Keratinocyte (primary cell): ENCODE data around the gene ZBTB20. TPM values are rescaled to one million over a fixed set of nuclear protein-coding genes. Genes with fewer than 3 reads are reported as not detected.

Experiments used
- DNase-seq: peaks from one replicate; pipeline ENCODE4 v3.0.0-alpha.2; 2011; ENCODE audit warnings: low read depth, missing footprints, low spot score
- FAIRE-seq: peaks from 2 replicates; lab custom pipeline; 2011; peaks lifted over from hg19 to GRCh38; lab: Jason Lieb, UNC
- H2AFZ ChIP-seq: 2 replicates; pipeline ENCODE4 v1.6.0; 2012; ENCODE audit warnings: low read length, control low read depth, inconsistent platforms; ENCODE audit not compliant: control insufficient read depth
- H3K27ac ChIP-seq: 2 replicates; pipeline ENCODE4 v1.5.1; 2011; ENCODE audit warnings: low read length; ENCODE audit not compliant: control insufficient read depth, insufficient read depth
- H3K27me3 ChIP-seq: 3 replicates; pipeline ENCODE4 v1.6.0; 2011; ENCODE audit warnings: low read length; ENCODE audit not compliant: control insufficient read depth, insufficient read depth; ENCODE audit errors: extremely low read depth
- H3K36me3 ChIP-seq, 2 experiments: 2 replicates in 1 of 2; 3 replicates in 1 of 2; pipeline ENCODE4 v1.5.1; 2011; ENCODE audit warnings: low read length in 2 of 2, mild to moderate bottlenecking in 1 of 2; ENCODE audit not compliant: control insufficient read depth in 2 of 2, insufficient read depth in 2 of 2; ENCODE audit errors: extremely low read depth in 1 of 2
- H3K4me1 ChIP-seq: 3 replicates; pipeline ENCODE4 v1.5.1; 2011; ENCODE audit warnings: low read length; ENCODE audit not compliant: control insufficient read depth, insufficient read depth; ENCODE audit errors: extremely low read depth
- H3K4me2 ChIP-seq: 3 replicates; pipeline ENCODE4 v1.6.0; 2011; ENCODE audit warnings: low read depth, low read length; ENCODE audit not compliant: control insufficient read depth, insufficient read depth; ENCODE audit errors: extremely low read depth
- H3K4me3 ChIP-seq, 3 experiments: fragments of 200-600 bp in 1 of 3; sonication (generic) in 1 of 3; 2 replicates in 2 of 3; 3 replicates in 1 of 3; pipeline ENCODE4 v1.5.1; 2011 to 2016; ENCODE audit warnings: low read length in 3 of 3, mild to moderate bottlenecking in 3 of 3, control low read depth in 2 of 3, inconsistent platforms in 1 of 3, low read depth in 1 of 3, mixed read lengths in 1 of 3, mixed run types in 1 of 3, moderate library complexity in 1 of 3; ENCODE audit not compliant: control insufficient read depth in 2 of 3, insufficient read depth in 2 of 3; ENCODE audit errors: extremely low read depth in 1 of 3
- H3K79me2 ChIP-seq: 2 replicates; pipeline ENCODE4 v1.6.0; 2012; ENCODE audit warnings: low read length; ENCODE audit not compliant: control insufficient read depth, insufficient read depth
- H3K9ac ChIP-seq: 3 replicates; pipeline ENCODE4 v1.6.0; 2011; ENCODE audit warnings: low read length; ENCODE audit not compliant: control insufficient read depth, insufficient read depth; ENCODE audit errors: extremely low read depth
- H3K9me1 ChIP-seq: 3 replicates; pipeline ENCODE4 v1.6.0; 2011; ENCODE audit warnings: low read length; ENCODE audit not compliant: control insufficient read depth, insufficient read depth; ENCODE audit errors: extremely low read depth
- H3K9me3 ChIP-seq: 2 replicates; pipeline ENCODE4 v1.5.1; 2012; ENCODE audit warnings: low read depth, low read length; ENCODE audit not compliant: control insufficient read depth
- H4K20me1 ChIP-seq: 3 replicates; pipeline ENCODE4 v1.6.0; 2011; ENCODE audit warnings: low read length; ENCODE audit not compliant: control insufficient read depth, insufficient read depth; ENCODE audit errors: extremely low read depth
- EZH2 ChIP-seq: IDR thresholded peaks from one replicate; pipeline ENCODE4 v1.6.1; 2012; ENCODE audit warnings: inconsistent platforms, mild to moderate bottlenecking, low read length, moderate library complexity
- dilution Hi-C: fragments of 300-500 bp; cut with MboI; formaldehyde crosslinking; loops from one replicate; pipeline ENCODE4 v1.7.0; 2020; ENCODE audit warnings: low sequenced_read_pairs; ENCODE audit not compliant: extremely low pct_ligation_motif_present
- polyA plus RNA-seq, 5 experiments: library from polyadenylated mRNA; depleted of rRNA in 3 of 5; stranded (reverse) in 3 of 5; stranded (forward) in 1 of 5; unstranded in 1 of 5; fragments of >200 nt; gene quantifications; 1 replicate in 1 of 5; 2 replicates in 3 of 5; 3 replicates in 1 of 5; pipeline versions ENCODE4 v1.2.1 to v1.2.3, GENCODE V29; 2011 to 2012; ENCODE audit warnings: missing spikeins in 2 of 5, low read depth in 1 of 5, low replicate concordance in 1 of 5
- TF ChIP-seq, protein P1 (sequence below), 3 experiments: IDR thresholded peaks in 1 of 3; conservative IDR thresholded peaks in 1 of 3; optimal IDR thresholded peaks in 1 of 3; 2 replicates in 2 of 3; 3 replicates in 1 of 3; pipeline versions ENCODE3 to v1.5.1; 2011; ENCODE audit warnings: low read length in 3 of 3, mild to moderate bottlenecking in 3 of 3, moderate library complexity in 2 of 3, control low read depth in 1 of 3, inconsistent platforms in 1 of 3; ENCODE audit not compliant: insufficient read depth in 2 of 3; ENCODE audit errors: extremely low read depth in 1 of 3

The ZBTB20 gene
- polyA plus RNA-seq, 1 donor (not counting 4 experiments of a cell fraction or from before 2014, with no cell fraction given), result 0.52 TPM

GRCh38 chr3:114446600-114446999 lies 700.5 kb downstream of the ZBTB20 start:
- no peak for DNase-seq
- H3K36me3 ChIP-seq, result no peaks in the 10 kb centered on the region
- TF ChIP-seq EZH2, result no peak
- TF ChIP-seq, protein P1, sequence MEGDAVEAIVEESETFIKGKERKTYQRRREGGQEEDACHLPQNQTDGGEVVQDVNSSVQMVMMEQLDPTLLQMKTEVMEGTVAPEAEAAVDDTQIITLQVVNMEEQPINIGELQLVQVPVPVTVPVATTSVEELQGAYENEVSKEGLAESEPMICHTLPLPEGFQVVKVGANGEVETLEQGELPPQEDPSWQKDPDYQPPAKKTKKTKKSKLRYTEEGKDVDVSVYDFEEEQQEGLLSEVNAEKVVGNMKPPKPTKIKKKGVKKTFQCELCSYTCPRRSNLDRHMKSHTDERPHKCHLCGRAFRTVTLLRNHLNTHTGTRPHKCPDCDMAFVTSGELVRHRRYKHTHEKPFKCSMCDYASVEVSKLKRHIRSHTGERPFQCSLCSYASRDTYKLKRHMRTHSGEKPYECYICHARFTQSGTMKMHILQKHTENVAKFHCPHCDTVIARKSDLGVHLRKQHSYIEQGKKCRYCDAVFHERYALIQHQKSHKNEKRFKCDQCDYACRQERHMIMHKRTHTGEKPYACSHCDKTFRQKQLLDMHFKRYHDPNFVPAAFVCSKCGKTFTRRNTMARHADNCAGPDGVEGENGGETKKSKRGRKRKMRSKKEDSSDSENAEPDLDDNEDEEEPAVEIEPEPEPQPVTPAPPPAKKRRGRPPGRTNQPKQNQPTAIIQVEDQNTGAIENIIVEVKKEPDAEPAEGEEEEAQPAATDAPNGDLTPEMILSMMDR (optimal IDR thresholded peaks at IDR 0.05 in 1 of 3, IDR thresholded peaks at IDR 0.05 in 1 of 3, conservative IDR thresholded peaks at IDR 0.05 in 1 of 3; ENCODE audit: extremely low read depth in 1 of 3, insufficient read depth in 2 of 3, low read length in 3 of 3), result no peak
- no peaks in the 10 kb centered on the region for H3K27me3 ChIP-seq
- no peaks in the 10 kb centered on the region for H3K4me1 ChIP-seq
- no peak overlapping the region for H2AFZ ChIP-seq
- no peaks in the 10 kb centered on the region for H4K20me1 ChIP-seq
- dilution Hi-C loops, result no loop called here
- FAIRE-seq, result no peak
- H3K79me2 ChIP-seq, result no peaks in the 10 kb centered on the region
- H3K4me3 ChIP-seq, result no peak overlapping the region
- no peak overlapping the region for H3K27ac ChIP-seq
- no peaks in the 10 kb centered on the region for H3K9me1 ChIP-seq
- H3K9ac ChIP-seq, result no peak overlapping the region
- no peaks in the 10 kb centered on the region for H3K9me3 ChIP-seq
- H3K4me2 ChIP-seq, result no peak overlapping the region

DNA sequence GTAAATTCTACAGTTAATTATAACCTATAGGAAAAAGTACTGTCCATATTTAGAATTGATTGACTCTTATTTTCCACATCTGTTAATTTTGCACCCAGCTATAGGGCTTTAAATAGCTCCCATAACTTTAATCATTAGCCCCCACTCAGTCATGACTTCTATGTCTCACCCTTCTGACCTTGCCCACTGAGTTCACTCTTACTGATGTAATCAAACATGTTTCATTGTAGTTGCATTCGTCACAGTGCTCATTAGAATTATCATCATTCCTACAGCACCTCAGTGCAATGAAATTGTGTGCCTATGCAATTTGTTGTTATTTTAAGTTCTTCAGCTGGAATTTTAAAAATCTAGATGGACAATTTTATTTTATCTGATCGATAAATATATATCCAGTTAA lies 701.9 kb downstream of the ZBTB20 start:
- FAIRE-seq (no peak), DNase-seq (no peak)
- Histone ChIP-seq H2AFZ (no peak overlapping the region), H3K36me3 (no peaks in the 10 kb centered on the region), H4K20me1 (no peaks in the 10 kb centered on the region), H3K79me2 (no peaks in the 10 kb centered on the region), H3K9ac (no peak overlapping the region), H3K27ac (no peak overlapping the region), H3K4me2 (no peak overlapping the region), H3K9me1 (no peaks in the 10 kb centered on the region), H3K9me3 (no peaks in the 10 kb centered on the region), H3K4me1 (no peaks in the 10 kb centered on the region), H3K4me3 (no peak overlapping the region), H3K27me3 (no peaks in the 10 kb centered on the region)
- no peak for TF ChIP-seq EZH2
- TF ChIP-seq, protein P1 (optimal IDR thresholded peaks at IDR 0.05 in 1 of 3, IDR thresholded peaks at IDR 0.05 in 1 of 3, conservative IDR thresholded peaks at IDR 0.05 in 1 of 3; ENCODE audit: extremely low read depth in 1 of 3, insufficient read depth in 2 of 3, low read length in 3 of 3), result no peak
- dilution Hi-C loops, result no loop called here
